Astrocyte (in vitro differentiated cells and primary cell): ENCODE data around the gene CMTM4. TPM values are rescaled to one million over a fixed set of nuclear protein-coding genes. Genes with fewer than 3 reads are reported as not detected.

Experiments
- DNase-seq: peaks from one replicate; pipeline ENCODE4 v3.0.0-alpha.2; 2010; ENCODE audit warnings: low read depth
- FAIRE-seq: peaks from 2 replicates; lab custom pipeline; 2011; peaks lifted over from hg19 to GRCh38; lab: Jason Lieb, UNC
- H2AFZ ChIP-seq: 2 replicates; pipeline ENCODE4 v1.6.0; 2012; ENCODE audit warnings: low read depth, low read length, inconsistent platforms
- H3K27ac ChIP-seq: 2 replicates; pipeline ENCODE4 v1.5.1; 2011; ENCODE audit warnings: low read depth, low read length, inconsistent platforms
- H3K27me3 ChIP-seq: 2 replicates; pipeline ENCODE4 v1.6.0; 2011; ENCODE audit warnings: low read length, inconsistent platforms; ENCODE audit not compliant: insufficient read depth
- H3K36me3 ChIP-seq: 2 replicates; pipeline ENCODE4 v1.5.1; 2011; ENCODE audit warnings: low read length, inconsistent platforms; ENCODE audit not compliant: insufficient read depth
- H3K4me1 ChIP-seq: 2 replicates; pipeline ENCODE4 v1.5.1; 2011; ENCODE audit warnings: low read length, inconsistent platforms; ENCODE audit not compliant: insufficient read depth
- H3K4me2 ChIP-seq: 2 replicates; pipeline ENCODE4 v1.6.0; 2012; ENCODE audit warnings: low read length, inconsistent platforms
- H3K4me3 ChIP-seq: 2 replicates; pipeline ENCODE4 v1.5.1; 2011; ENCODE audit warnings: low read depth, mild to moderate bottlenecking, low read length, inconsistent platforms; ENCODE audit not compliant: insufficient read depth
- H3K79me2 ChIP-seq: 2 replicates; pipeline ENCODE4 v1.6.0; 2012; ENCODE audit warnings: mild to moderate bottlenecking, low read length, inconsistent platforms; ENCODE audit not compliant: insufficient read depth
- H3K9ac ChIP-seq: 2 replicates; pipeline ENCODE4 v1.6.0; 2012; ENCODE audit warnings: mild to moderate bottlenecking, low read length, inconsistent platforms
- H3K9me3 ChIP-seq: 2 replicates; pipeline ENCODE4 v1.5.1; 2012; ENCODE audit warnings: low read depth, mild to moderate bottlenecking, low read length, inconsistent platforms; ENCODE audit not compliant: insufficient read depth
- H4K20me1 ChIP-seq: 2 replicates; pipeline ENCODE4 v1.6.0; 2012; ENCODE audit warnings: low read length, inconsistent platforms; ENCODE audit not compliant: insufficient read depth
- H3K27ac Mint-ChIP-seq: one replicate; pipeline ENCODE4 v1.8.0; 2021; ENCODE audit warnings: mild to moderate bottlenecking, mixed read lengths; ENCODE audit not compliant: unreplicated experiment
- H3K27me3 Mint-ChIP-seq: one replicate; pipeline ENCODE4 v1.8.0; 2021; ENCODE audit warnings: low read depth, mixed read lengths; ENCODE audit not compliant: unreplicated experiment
- H3K36me3 Mint-ChIP-seq: one replicate; pipeline ENCODE4 v1.8.0; 2021; ENCODE audit warnings: low read depth, mixed read lengths; ENCODE audit not compliant: unreplicated experiment
- H3K4me1 Mint-ChIP-seq: one replicate; pipeline ENCODE4 v1.8.0; 2021; ENCODE audit warnings: low read depth, mixed read lengths; ENCODE audit not compliant: unreplicated experiment
- H3K4me3 Mint-ChIP-seq: one replicate; pipeline ENCODE4 v1.8.0; 2021; ENCODE audit warnings: mild to moderate bottlenecking, moderate library complexity, mixed read lengths; ENCODE audit not compliant: unreplicated experiment
- H3K9me3 Mint-ChIP-seq: one replicate; pipeline ENCODE4 v1.8.0; 2021; ENCODE audit warnings: mild to moderate bottlenecking, mixed read lengths; ENCODE audit not compliant: unreplicated experiment
- EZH2 ChIP-seq: IDR thresholded peaks from 2 replicates; pipeline ENCODE4 v1.6.1; 2012; ENCODE audit warnings: mild to moderate bottlenecking, low read length, inconsistent platforms; ENCODE audit not compliant: insufficient read depth
- total RNA-seq: library from RNA; stranded (reverse); gene quantifications from 2 replicates; pipeline ENCODE4 v1.2.1, GENCODE V29; 2021
- TF ChIP-seq, protein P1 (sequence below): IDR thresholded peaks from 2 replicates; pipeline ENCODE4 v1.5.1; 2011; ENCODE audit warnings: low read depth, mild to moderate bottlenecking, inconsistent platforms, low read length, moderate library complexity; ENCODE audit not compliant: insufficient read depth

The CMTM4 gene
- total RNA-seq, 1 donor from 2014 or later, result 20.9 TPM

DNA sequence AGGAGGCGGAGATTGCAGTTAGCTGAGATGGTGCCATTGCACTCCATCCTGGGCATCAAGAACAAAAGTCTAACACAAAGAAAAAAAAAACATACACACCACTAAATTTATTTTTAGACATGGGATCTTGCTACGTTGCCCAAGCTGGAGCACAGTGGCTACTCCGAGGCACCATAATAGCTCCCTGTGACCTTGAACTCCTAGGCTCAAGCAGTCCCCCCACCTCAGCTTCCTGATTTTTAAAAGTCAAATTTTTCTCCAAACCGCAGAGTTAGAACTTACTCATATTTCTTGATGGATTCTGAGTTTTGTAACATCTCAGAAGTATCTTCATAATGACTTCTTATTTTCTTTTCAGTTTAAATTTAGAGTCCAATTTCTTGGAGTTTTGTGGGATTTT is 3.4 kb downstream of the CMTM4 start:
- Mint-ChIP-seq H3K36me3 (no peaks in the 10 kb centered on the region), H3K27me3 (peaks cover 2% of the 10 kb centered on the region), H3K4me3 (no peak overlapping the region), H3K27ac (no peak overlapping the region), H3K4me1 (peaks cover 3% of the 10 kb centered on the region), H3K9me3 (peaks cover 2% of the 10 kb centered on the region)
- no peak overlapping the region for H2AFZ ChIP-seq
- DNase-seq (no peak), FAIRE-seq (no peak)
- H3K9ac ChIP-seq, result no peak overlapping the region
- no peak overlapping the region for H3K4me2 ChIP-seq
- H3K9me3 ChIP-seq, result no peaks in the 10 kb centered on the region
- peaks cover 12% of the 10 kb centered on the region for H3K4me1 ChIP-seq
- H4K20me1 ChIP-seq, result peaks cover 22% of the 10 kb centered on the region
- peaks cover 3% of the 10 kb centered on the region for H3K27me3 ChIP-seq
- no peak overlapping the region for H3K27ac ChIP-seq
- no peak for TF ChIP-seq EZH2
- TF ChIP-seq, protein P1, sequence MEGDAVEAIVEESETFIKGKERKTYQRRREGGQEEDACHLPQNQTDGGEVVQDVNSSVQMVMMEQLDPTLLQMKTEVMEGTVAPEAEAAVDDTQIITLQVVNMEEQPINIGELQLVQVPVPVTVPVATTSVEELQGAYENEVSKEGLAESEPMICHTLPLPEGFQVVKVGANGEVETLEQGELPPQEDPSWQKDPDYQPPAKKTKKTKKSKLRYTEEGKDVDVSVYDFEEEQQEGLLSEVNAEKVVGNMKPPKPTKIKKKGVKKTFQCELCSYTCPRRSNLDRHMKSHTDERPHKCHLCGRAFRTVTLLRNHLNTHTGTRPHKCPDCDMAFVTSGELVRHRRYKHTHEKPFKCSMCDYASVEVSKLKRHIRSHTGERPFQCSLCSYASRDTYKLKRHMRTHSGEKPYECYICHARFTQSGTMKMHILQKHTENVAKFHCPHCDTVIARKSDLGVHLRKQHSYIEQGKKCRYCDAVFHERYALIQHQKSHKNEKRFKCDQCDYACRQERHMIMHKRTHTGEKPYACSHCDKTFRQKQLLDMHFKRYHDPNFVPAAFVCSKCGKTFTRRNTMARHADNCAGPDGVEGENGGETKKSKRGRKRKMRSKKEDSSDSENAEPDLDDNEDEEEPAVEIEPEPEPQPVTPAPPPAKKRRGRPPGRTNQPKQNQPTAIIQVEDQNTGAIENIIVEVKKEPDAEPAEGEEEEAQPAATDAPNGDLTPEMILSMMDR, result no peak
- H3K79me2 ChIP-seq, result no peaks in the 10 kb centered on the region
- H3K36me3 ChIP-seq, result no peaks in the 10 kb centered on the region
- H3K4me3 ChIP-seq, result no peak overlapping the region

DNA sequence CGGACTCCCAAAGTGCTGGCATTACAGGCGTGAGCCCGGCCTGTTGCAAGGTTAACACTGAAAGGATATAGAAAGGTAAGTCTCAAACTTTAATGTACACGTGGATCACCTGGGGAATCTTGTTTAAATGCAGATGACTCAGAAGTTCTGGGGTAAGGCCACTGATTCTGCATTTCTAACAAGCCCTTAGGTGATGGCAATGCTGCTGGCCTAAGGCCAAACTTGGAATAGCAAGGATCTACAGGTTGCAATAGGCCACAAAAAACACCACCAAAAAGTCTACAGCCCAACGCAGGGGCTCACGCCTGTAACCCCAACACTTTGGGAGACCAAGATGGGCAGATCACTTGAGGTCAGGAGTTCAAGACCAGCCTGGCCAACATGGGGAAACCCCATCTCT is 4.2 kb downstream of the CMTM4 start:
- Mint-ChIP-seq H3K4me1 (peaks cover 3% of the 10 kb centered on the region), H3K4me3 (no peak overlapping the region), H3K27ac (no peak overlapping the region), H3K36me3 (no peaks in the 10 kb centered on the region), H3K27me3 (peaks cover 1% of the 10 kb centered on the region), H3K9me3 (peaks cover 2% of the 10 kb centered on the region)
- H3K27me3 ChIP-seq, result peaks cover under 1% of the 10 kb centered on the region
- FAIRE-seq (no peak), DNase-seq (no peak)
- H3K4me3 ChIP-seq, result no peak overlapping the region
- H3K4me2 ChIP-seq, result no peak overlapping the region
- no peak overlapping the region for H3K27ac ChIP-seq
- no peak overlapping the region for H2AFZ ChIP-seq
- H3K4me1 ChIP-seq, result peaks cover 10% of the 10 kb centered on the region
- peaks cover 22% of the 10 kb centered on the region for H4K20me1 ChIP-seq
- H3K9ac ChIP-seq, result no peak overlapping the region
- TF ChIP-seq EZH2, result no peak
- TF ChIP-seq, protein P1, result no peak
- H3K9me3 ChIP-seq, result no peaks in the 10 kb centered on the region
- no peaks in the 10 kb centered on the region for H3K79me2 ChIP-seq
- H3K36me3 ChIP-seq, result no peaks in the 10 kb centered on the region

DNA sequence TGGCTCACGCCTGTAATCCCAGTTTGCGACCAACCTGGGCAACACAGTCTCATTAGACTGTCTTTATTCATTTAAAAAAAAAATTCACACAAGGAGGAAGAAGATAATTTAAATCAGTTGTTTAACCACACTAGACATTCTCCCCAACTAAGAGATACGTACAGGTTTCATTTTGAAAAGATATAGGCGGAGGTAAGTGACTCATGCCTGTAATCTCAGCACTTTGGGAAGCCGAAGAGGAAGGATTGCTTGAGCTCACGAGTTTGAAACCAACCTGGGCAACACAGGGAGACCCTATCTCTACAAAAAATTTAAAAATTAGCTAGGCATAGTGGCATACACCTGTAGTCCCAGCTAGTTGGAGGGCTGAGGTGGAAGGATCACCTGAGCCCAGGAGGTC is 5.3 kb downstream of the CMTM4 start:
- H3K9ac ChIP-seq, result no peak overlapping the region
- no peak overlapping the region for H3K4me2 ChIP-seq
- peaks cover 2% of the 10 kb centered on the region for H3K9me3 Mint-ChIP-seq
- H3K4me1 ChIP-seq, result peaks cover 7% of the 10 kb centered on the region
- H3K4me3 ChIP-seq, result no peak overlapping the region
- TF ChIP-seq, protein P1, result no peak
- TF ChIP-seq EZH2, result no peak
- no peak overlapping the region for H2AFZ ChIP-seq
- FAIRE-seq (no peak), DNase-seq (no peak)
- no peak overlapping the region for H3K4me3 Mint-ChIP-seq
- no peak overlapping the region for H3K27ac Mint-ChIP-seq
- H3K27ac ChIP-seq, result no peak overlapping the region
- peaks cover 3% of the 10 kb centered on the region for H3K4me1 Mint-ChIP-seq
- H3K27me3 Mint-ChIP-seq, result no peaks in the 10 kb centered on the region
- H3K9me3 ChIP-seq, result no peaks in the 10 kb centered on the region
- no peaks in the 10 kb centered on the region for H3K79me2 ChIP-seq
- H3K36me3 ChIP-seq, result no peaks in the 10 kb centered on the region
- no peaks in the 10 kb centered on the region for H3K36me3 Mint-ChIP-seq
- H3K27me3 ChIP-seq, result no peaks in the 10 kb centered on the region
- H4K20me1 ChIP-seq, result peaks cover 22% of the 10 kb centered on the region
